Osteocyte (in vitro differentiated cells): ENCODE results near the gene SCN9A. TPM values are rescaled to one million over a fixed set of nuclear protein-coding genes. Genes with fewer than 3 reads are reported as not detected.
A peak's percentile ranks its signal among the peaks of the same experiment; 100 is the strongest.

Experiments
- DNase-seq: peaks from one replicate; pipeline ENCODE4 v3.0.0; 2021; ENCODE audit warnings: mixed read lengths; ENCODE audit not compliant: unreplicated experiment; ENCODE audit errors: extremely low spot score
- H3K27ac Mint-ChIP-seq: one replicate; pipeline ENCODE4 v1.8.0; 2021; ENCODE audit warnings: mild to moderate bottlenecking, mixed read lengths; ENCODE audit not compliant: unreplicated experiment
- H3K27me3 Mint-ChIP-seq: one replicate; pipeline ENCODE4 v1.8.0; 2021; ENCODE audit warnings: mixed read lengths; ENCODE audit not compliant: unreplicated experiment
- H3K36me3 Mint-ChIP-seq: one replicate; pipeline ENCODE4 v1.8.0; 2021; ENCODE audit warnings: mixed read lengths; ENCODE audit not compliant: unreplicated experiment
- H3K4me1 Mint-ChIP-seq: one replicate; pipeline ENCODE4 v1.8.0; 2021; ENCODE audit warnings: mixed read lengths; ENCODE audit not compliant: unreplicated experiment
- H3K4me3 Mint-ChIP-seq: one replicate; pipeline ENCODE4 v1.8.0; 2021; ENCODE audit warnings: mild to moderate bottlenecking, moderate library complexity, mixed read lengths; ENCODE audit not compliant: unreplicated experiment
- H3K9me3 Mint-ChIP-seq: one replicate; pipeline ENCODE4 v1.8.0; 2021; ENCODE audit warnings: mixed read lengths; ENCODE audit not compliant: unreplicated experiment
- total RNA-seq: library from RNA; stranded (reverse); gene quantifications from 2 replicates; pipeline ENCODE4 v1.2.1, GENCODE V29; 2021
- TF ChIP-seq, protein P1 (sequence below): fragments of 200-600 bp; sonication (generic); IDR thresholded peaks from 2 replicates; pipeline ENCODE4 v1.5.0; 2021; ENCODE audit warnings: antibody characterized with exemption, mild to moderate bottlenecking, moderate library complexity

The SCN9A gene
- total RNA-seq, 1 donor from 2014 or later: 6.6 TPM

DNA sequence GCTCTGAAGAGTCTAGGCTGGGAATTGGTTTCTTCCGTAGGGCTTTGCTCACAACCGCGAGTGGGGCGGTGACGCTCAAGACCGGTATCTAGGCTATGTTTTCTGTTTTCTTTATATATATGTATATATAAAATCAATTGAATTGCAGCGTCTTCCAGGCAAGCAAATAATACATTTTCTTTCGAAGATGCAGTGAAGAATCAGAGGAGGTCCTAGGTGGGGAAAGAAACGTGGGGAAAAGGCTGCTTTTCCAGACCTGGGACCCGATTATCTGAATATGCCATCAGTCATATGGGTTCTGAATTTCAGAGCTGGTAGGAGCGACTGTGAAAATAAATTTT is 714 bp upstream of the SCN9A start:
- H3K27ac Mint-ChIP-seq: peak overlapping the region; percentile 58
- peak overlapping the region; percentile 86 for H3K4me3 Mint-ChIP-seq
- no peaks in the 10 kb centered on the region for H3K9me3 Mint-ChIP-seq
- H3K4me1 Mint-ChIP-seq: peaks cover 23% of the 10 kb centered on the region
- no peaks in the 10 kb centered on the region for H3K36me3 Mint-ChIP-seq
- no peaks in the 10 kb centered on the region for H3K27me3 Mint-ChIP-seq
- no peak for DNase-seq
- TF ChIP-seq, protein P1, sequence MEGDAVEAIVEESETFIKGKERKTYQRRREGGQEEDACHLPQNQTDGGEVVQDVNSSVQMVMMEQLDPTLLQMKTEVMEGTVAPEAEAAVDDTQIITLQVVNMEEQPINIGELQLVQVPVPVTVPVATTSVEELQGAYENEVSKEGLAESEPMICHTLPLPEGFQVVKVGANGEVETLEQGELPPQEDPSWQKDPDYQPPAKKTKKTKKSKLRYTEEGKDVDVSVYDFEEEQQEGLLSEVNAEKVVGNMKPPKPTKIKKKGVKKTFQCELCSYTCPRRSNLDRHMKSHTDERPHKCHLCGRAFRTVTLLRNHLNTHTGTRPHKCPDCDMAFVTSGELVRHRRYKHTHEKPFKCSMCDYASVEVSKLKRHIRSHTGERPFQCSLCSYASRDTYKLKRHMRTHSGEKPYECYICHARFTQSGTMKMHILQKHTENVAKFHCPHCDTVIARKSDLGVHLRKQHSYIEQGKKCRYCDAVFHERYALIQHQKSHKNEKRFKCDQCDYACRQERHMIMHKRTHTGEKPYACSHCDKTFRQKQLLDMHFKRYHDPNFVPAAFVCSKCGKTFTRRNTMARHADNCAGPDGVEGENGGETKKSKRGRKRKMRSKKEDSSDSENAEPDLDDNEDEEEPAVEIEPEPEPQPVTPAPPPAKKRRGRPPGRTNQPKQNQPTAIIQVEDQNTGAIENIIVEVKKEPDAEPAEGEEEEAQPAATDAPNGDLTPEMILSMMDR: no peak

DNA sequence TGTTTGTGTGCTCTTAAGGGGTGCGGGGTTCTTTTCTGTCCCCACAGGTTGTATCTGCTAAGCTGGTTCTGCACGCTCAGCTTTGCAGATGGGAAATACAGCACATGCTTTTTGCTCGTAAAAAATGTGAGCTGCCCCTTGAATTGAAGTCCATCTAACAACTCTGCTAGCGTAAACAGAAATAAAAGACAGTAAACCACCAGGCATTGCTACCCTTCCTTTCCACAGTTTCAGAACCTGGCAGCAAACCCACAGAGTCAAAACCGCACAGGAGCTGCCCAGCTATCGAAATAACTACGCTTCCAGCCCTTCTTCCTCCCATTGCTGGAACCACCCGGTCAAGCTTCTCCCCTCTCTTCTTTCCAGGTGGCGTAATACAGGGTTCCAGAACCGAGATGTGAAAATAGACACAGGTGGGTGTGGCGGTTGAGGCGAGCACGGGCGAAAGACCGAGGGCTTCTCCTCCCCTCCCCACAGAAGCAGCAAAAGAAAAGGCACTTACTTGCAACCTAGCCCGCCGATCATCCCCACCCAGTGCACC is 479 bp downstream of the SCN9A start:
- Mint-ChIP-seq H3K27ac (peak overlapping the region; percentile 71), H3K4me3 (peak overlapping the region; percentile 86), H3K9me3 (no peaks in the 10 kb centered on the region), H3K36me3 (no peaks in the 10 kb centered on the region), H3K4me1 (peaks cover 27% of the 10 kb centered on the region), H3K27me3 (no peaks in the 10 kb centered on the region)
- TF ChIP-seq, protein P1: no peak
- no peak for DNase-seq

DNA sequence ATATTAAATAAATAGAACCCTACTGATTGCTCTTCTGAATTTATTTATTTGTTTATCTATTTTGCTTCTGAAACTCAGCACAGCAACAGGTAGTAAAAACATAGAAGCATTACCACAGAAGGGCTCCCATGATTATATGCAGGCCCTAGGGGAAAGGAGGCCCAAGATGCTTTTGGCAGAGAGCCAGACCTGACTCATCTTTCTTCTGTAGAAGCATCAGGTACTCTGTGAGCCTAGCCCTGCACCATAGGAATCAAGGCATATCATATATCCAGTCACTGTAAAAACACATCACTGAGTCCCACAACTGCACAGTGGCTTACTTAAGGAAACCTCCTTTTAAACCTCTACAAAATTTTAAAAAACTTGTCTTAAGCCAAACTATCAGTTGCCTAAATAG is 1.8 kb downstream of the SCN9A start:
- Mint-ChIP-seq H3K4me1 (peaks cover 27% of the 10 kb centered on the region), H3K36me3 (no peaks in the 10 kb centered on the region), H3K4me3 (no peak overlapping the region), H3K27me3 (no peaks in the 10 kb centered on the region), H3K9me3 (no peaks in the 10 kb centered on the region), H3K27ac (no peak overlapping the region)
- TF ChIP-seq, protein P1: no peak
- DNase-seq: no peak

DNA sequence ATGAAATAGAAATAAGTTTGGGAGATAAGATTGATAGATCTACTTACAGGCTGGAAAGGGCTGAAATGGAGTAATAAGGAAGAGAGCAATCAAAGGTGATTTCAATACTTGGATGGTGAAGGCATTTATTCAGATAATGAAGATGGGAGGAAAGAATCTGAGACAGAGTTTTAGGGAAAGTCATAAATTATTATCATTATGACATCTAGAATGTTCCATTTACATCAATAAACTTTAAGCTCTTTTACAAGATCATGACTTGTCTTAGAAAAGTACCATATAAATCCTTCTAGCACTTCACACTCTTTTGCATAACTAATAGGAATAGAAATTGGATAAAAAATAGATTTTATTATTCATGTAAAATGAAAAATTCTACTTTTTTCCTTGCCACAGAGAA is 2.2 kb downstream of the SCN9A start:
- H3K4me3 Mint-ChIP-seq: no peak overlapping the region

DNA sequence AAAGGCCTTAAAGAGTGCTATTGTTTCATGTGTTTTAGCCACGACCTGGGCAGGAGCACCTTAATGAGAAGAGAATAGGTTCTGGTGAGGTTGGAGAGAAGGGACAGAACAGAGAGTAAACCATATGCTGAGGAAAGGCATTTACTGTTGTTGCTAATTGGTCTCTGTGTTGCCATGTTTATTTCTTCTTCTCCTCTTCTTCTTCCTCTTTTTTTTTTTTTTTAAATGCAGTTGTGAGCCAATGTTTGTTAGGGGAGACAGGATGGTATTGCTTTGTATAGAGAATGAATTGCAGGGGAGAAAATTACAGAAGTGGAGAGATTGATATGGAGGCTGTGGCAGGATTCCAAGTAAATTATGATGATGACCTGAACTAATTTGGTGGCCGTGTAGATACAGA is 2.6 kb downstream of the SCN9A start:
- no peaks in the 10 kb centered on the region for H3K36me3 Mint-ChIP-seq
- H3K27ac Mint-ChIP-seq: no peak overlapping the region
- TF ChIP-seq, protein P1: no peak
- H3K9me3 Mint-ChIP-seq: no peaks in the 10 kb centered on the region
- no peaks in the 10 kb centered on the region for H3K27me3 Mint-ChIP-seq
- no peak for DNase-seq
- H3K4me1 Mint-ChIP-seq: peaks cover 27% of the 10 kb centered on the region
- no peak overlapping the region for H3K4me3 Mint-ChIP-seq

More for the DNA sequence above, 2.2 kb downstream of the SCN9A start:
- TF ChIP-seq, protein P1: no peak
- H3K27ac Mint-ChIP-seq: no peak overlapping the region
- no peaks in the 10 kb centered on the region for H3K36me3 Mint-ChIP-seq
- peaks cover 27% of the 10 kb centered on the region for H3K4me1 Mint-ChIP-seq
- no peaks in the 10 kb centered on the region for H3K27me3 Mint-ChIP-seq
- H3K9me3 Mint-ChIP-seq: no peaks in the 10 kb centered on the region
- no peak for DNase-seq
